ENCODE results near the gene FBXO31.
"Not testable (repeated sequence)": the region's sequence is repeated elsewhere in the genome, so short reads cannot be mapped to it uniquely, and the experiment has no call there.

Gene FBXO31

GRCh38 chr16:87384162-87384874 lies 742 bp upstream of the FBXO31 start:
- peak; percentile 74 for DNase-seq

GRCh38 chr16:87382023-87382785 lies 1.4 kb downstream of the FBXO31 start:
- no peak for DNase-seq

- no peak for DNase-seq
Measured at GRCh38 chr16:87380881-87381280, 2.7 kb downstream of the FBXO31 start.

GRCh38 chr16:87380403-87380802 lies 3.2 kb downstream of the FBXO31 start:
- no peak for DNase-seq

- DNase-seq = not testable (repeated sequence)
Measured at GRCh38 chr16:87379312-87379752, 4.2 kb downstream of the FBXO31 start.

- no peak for DNase-seq
Measured at GRCh38 chr16:87376660-87377059, 6.9 kb downstream of the FBXO31 start.

GRCh38 chr16:87375426-87376135 lies 8.0 kb downstream of the FBXO31 start:
- DNase-seq = no peak

- no peak for DNase-seq
Measured at GRCh38 chr16:87374313-87374712, 9.3 kb downstream of the FBXO31 start.

- no peak for DNase-seq
Measured at GRCh38 chr16:87372305-87372704, 11.3 kb downstream of the FBXO31 start.

GRCh38 chr16:87371261-87371866 lies 12.2 kb downstream of the FBXO31 start:
- no peak for DNase-seq

- no peak for DNase-seq
Measured at GRCh38 chr16:87369796-87370719, 13.5 kb downstream of the FBXO31 start.

- no peak for DNase-seq
Measured at GRCh38 chr16:87369117-87369765, 14.3 kb downstream of the FBXO31 start.

- no peak for DNase-seq
Measured at GRCh38 chr16:87368029-87368770, 15.4 kb downstream of the FBXO31 start.

GRCh38 chr16:87367529-87367928 lies 16.0 kb downstream of the FBXO31 start:
- no peak for DNase-seq

GRCh38 chr16:87366930-87367329 lies 16.6 kb downstream of the FBXO31 start:
- no peak for DNase-seq

- no peak for DNase-seq
Measured at GRCh38 chr16:87366288-87366687, 17.3 kb downstream of the FBXO31 start.

GRCh38 chr16:87365021-87365713 lies 18.4 kb downstream of the FBXO31 start:
- DNase-seq = no peak

- no peak for DNase-seq
Measured at GRCh38 chr16:87363771-87364455, 19.7 kb downstream of the FBXO31 start.

GRCh38 chr16:87362828-87363559 lies 20.6 kb downstream of the FBXO31 start:
- DNase-seq = not testable (repeated sequence)

Measured in 8988T (cell line).